A549 (cell line): ENCODE results near the gene ERAP2.

Experiments
- EHMT2 ChIP-seq: fragments of 200-600 bp; sonication (generic); IDR thresholded peaks from 2 replicates; pipeline ENCODE4 v1.6.1; 2016; ENCODE audit warnings: antibody characterized with exemption, low read depth, mild to moderate bottlenecking, moderate library complexity
- POLR2A ChIP-seq: IDR thresholded peaks from 2 replicates; pipeline ENCODE4 v1.6.1; 2012; ENCODE audit warnings: mild to moderate bottlenecking, low read length
- RNF2 ChIP-seq: fragments of 200-600 bp; sonication (generic); IDR thresholded peaks from 2 replicates; pipeline ENCODE4 v1.6.1; 2016; ENCODE audit warnings: low read depth, mild to moderate bottlenecking, antibody characterized with exemption, moderate library complexity, borderline replicate concordance
- ZFP36 ChIP-seq: fragments of 450-650 bp; IDR thresholded peaks from 2 replicates; pipeline ENCODE4 v1.6.1; 2014; ENCODE audit warnings: borderline replicate concordance; ENCODE audit not compliant: partially characterized antibody
- TF ChIP-seq, protein P1 (sequence below): fragments of >200 bp; sonication (Bioruptor Twin); formaldehyde crosslinking; IDR thresholded peaks from 3 replicates; pipeline ENCODE4 v1.5.1; 2016
- TF ChIP-seq, protein P2 (sequence below): IDR thresholded peaks from 2 replicates; pipeline ENCODE4 v1.6.1; 2012; ENCODE audit warnings: low read depth, borderline replicate concordance

DNA sequence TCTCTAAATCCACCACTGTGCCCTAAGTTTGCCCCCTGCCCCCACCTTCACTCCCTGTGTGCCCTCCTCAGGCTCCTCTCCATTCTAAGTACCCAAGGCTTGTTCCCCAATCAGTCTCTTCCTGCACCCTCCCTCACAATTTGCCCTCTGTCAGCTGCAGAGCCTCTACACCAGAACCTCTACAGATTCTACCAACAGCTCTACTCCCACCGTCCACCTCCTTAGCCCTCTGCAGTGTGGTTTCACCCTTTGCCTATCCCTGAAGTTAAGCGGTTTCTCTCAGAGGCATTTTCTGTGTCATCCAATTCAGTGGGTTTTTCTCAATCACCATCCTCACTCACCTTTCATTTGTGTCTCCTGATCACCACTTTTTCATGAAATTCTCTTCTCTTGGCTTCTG, 13.2 kb upstream of the ERAP2 start:
- TF ChIP-seq RNF2 (no peak), ZFP36 (no peak), POLR2A (no peak), EHMT2 (no peak)
- TF ChIP-seq, protein P1, sequence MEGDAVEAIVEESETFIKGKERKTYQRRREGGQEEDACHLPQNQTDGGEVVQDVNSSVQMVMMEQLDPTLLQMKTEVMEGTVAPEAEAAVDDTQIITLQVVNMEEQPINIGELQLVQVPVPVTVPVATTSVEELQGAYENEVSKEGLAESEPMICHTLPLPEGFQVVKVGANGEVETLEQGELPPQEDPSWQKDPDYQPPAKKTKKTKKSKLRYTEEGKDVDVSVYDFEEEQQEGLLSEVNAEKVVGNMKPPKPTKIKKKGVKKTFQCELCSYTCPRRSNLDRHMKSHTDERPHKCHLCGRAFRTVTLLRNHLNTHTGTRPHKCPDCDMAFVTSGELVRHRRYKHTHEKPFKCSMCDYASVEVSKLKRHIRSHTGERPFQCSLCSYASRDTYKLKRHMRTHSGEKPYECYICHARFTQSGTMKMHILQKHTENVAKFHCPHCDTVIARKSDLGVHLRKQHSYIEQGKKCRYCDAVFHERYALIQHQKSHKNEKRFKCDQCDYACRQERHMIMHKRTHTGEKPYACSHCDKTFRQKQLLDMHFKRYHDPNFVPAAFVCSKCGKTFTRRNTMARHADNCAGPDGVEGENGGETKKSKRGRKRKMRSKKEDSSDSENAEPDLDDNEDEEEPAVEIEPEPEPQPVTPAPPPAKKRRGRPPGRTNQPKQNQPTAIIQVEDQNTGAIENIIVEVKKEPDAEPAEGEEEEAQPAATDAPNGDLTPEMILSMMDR, result no peak
- TF ChIP-seq, protein P2, sequence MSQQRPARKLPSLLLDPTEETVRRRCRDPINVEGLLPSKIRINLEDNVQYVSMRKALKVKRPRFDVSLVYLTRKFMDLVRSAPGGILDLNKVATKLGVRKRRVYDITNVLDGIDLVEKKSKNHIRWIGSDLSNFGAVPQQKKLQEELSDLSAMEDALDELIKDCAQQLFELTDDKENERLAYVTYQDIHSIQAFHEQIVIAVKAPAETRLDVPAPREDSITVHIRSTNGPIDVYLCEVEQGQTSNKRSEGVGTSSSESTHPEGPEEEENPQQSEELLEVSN, result no peak
